ENCODE data around the gene GABRD.

The GABRD gene

GRCh38 chr1:2053784-2054376 is 34.7 kb downstream of the GABRD start:
- DNase-seq = no peak

GRCh38 chr1:2054560-2054959 is 35.4 kb downstream of the GABRD start:
- DNase-seq = no peak

- no peak for DNase-seq
Observed at GRCh38 chr1:2055911-2056575, 36.9 kb downstream of the GABRD start.

- DNase-seq = no peak
Observed at GRCh38 chr1:2056955-2057590, 37.9 kb downstream of the GABRD start.

GRCh38 chr1:2059290-2059953 is 40.3 kb downstream of the GABRD start:
- DNase-seq = no peak

- DNase-seq = no peak
Observed at GRCh38 chr1:2060072-2060471, 40.9 kb downstream of the GABRD start.

GRCh38 chr1:2060535-2060934 is 41.4 kb downstream of the GABRD start:
- DNase-seq = no peak

GRCh38 chr1:2061065-2061778 is 42.1 kb downstream of the GABRD start:
- DNase-seq = no peak

GRCh38 chr1:2065699-2066098 is 46.6 kb downstream of the GABRD start:
- no peak for DNase-seq

GRCh38 chr1:2067393-2067792 is 48.2 kb downstream of the GABRD start:
- DNase-seq = no peak

- no peak for DNase-seq
Observed at GRCh38 chr1:2067981-2068380, 48.8 kb downstream of the GABRD start.

GRCh38 chr1:2068951-2069350 is 49.8 kb downstream of the GABRD start:
- no peak for DNase-seq

GRCh38 chr1:2070016-2070415 is 50.9 kb downstream of the GABRD start:
- DNase-seq = no peak

- no peak for DNase-seq
Observed at GRCh38 chr1:2070800-2071530, 51.8 kb downstream of the GABRD start.

GRCh38 chr1:2072109-2072806 is 53.1 kb downstream of the GABRD start:
- DNase-seq = no peak

GRCh38 chr1:2072891-2073290 is 53.7 kb downstream of the GABRD start:
- DNase-seq = no peak

- DNase-seq = no peak
Observed at GRCh38 chr1:2073382-2074230, 54.5 kb downstream of the GABRD start.

- DNase-seq = no peak
Observed at GRCh38 chr1:2074396-2074795, 55.3 kb downstream of the GABRD start.

- DNase-seq = no peak
Observed at GRCh38 chr1:2074944-2075740, 56.0 kb downstream of the GABRD start.

- no peak for DNase-seq
Observed at GRCh38 chr1:2076826-2077225, 57.7 kb downstream of the GABRD start.

All from CD4-positive, alpha-beta T cell treated with Interferon alpha-2 for 1 hour (primary cell).